H1 (cell line): ENCODE measurements around the gene FAM241A.

ENCODE experiments used
- CTCF ChIP-seq, 3 experiments: IDR thresholded peaks; 1 replicate in 2 of 3; 2 replicates in 1 of 3; pipeline versions ENCODE4 v1.5.1 to v1.6.1; 2011; ENCODE audit warnings: low read length in 3 of 3, mild to moderate bottlenecking in 3 of 3, inconsistent platforms in 2 of 3, low read depth in 1 of 3, moderate library complexity in 1 of 3; ENCODE audit not compliant: insufficient read depth in 1 of 3; ENCODE audit errors: control extremely low read depth in 1 of 3
- JUN ChIP-seq: IDR thresholded peaks from 2 replicates; pipeline ENCODE4 v1.6.1; 2011; ENCODE audit warnings: low read depth, mild to moderate bottlenecking, improper control_type of control experiment, low read length

GRCh38 chr4:112136551-112136950 lies 8.7 kb upstream of the FAM241A start:
- TF ChIP-seq CTCF (IDR thresholded peaks at IDR 0.05; ENCODE audit: control extremely low read depth in 1 of 3, insufficient read depth in 1 of 3, low read depth in 1 of 3, low read length in 3 of 3), result no peak
- no peak for TF ChIP-seq JUN
